Thoracic aorta (tissue), 2 donors: ENCODE measurements around the gene ZNF436. TPM values are rescaled to one million over a fixed set of nuclear protein-coding genes. Genes with fewer than 3 reads are reported as not detected.
A peak's percentile ranks its signal among the peaks of the same experiment; 100 is the strongest.
"Not testable (repeated sequence)": the region's sequence is repeated elsewhere in the genome, so short reads cannot be mapped to it uniquely, and the experiment has no call there.

ENCODE experiments used
- ATAC-seq: fragments of 150-250 bp; one replicate; pipeline ENCODE4 v1.8.0; 2017; ENCODE audit warnings: low read depth; ENCODE audit not compliant: insufficient number of reproducible peaks, low FRiP score
- DNase-seq: peaks from one replicate; pipeline ENCODE4 v3.0.0-alpha.2; 2020; ENCODE audit warnings: low spot score
- H3K27ac ChIP-seq, 2 donors: fragments of 200-600 bp; sonication (generic); 1 replicate in 1 of 2; 2 replicates in 1 of 2; pipeline ENCODE4 v1.5.1; 2016; ENCODE audit warnings: mild to moderate bottlenecking in 2 of 2, moderate library complexity in 2 of 2
- H3K27me3 ChIP-seq: fragments of 200-600 bp; sonication (generic); replicated peaks from 2 replicates; pipeline ENCODE4 v1.6.0; 2016; ENCODE audit warnings: mild to moderate bottlenecking; ENCODE audit not compliant: insufficient read depth
- H3K36me3 ChIP-seq: fragments of 200-600 bp; sonication (generic); one replicate; pipeline ENCODE4 v1.5.1; 2016
- H3K4me1 ChIP-seq, 2 donors: fragments of 200-600 bp; sonication (generic); 1 replicate in 1 of 2; 2 replicates in 1 of 2; pipeline versions ENCODE4 v1.5.1 to v1.6.0; 2016; ENCODE audit warnings: low read depth in 2 of 2, mild to moderate bottlenecking in 1 of 2; ENCODE audit not compliant: control insufficient read depth in 1 of 2
- H3K4me3 ChIP-seq: fragments of 200-600 bp; sonication (generic); 2 replicates; pipeline ENCODE4 v1.5.1; 2016; ENCODE audit warnings: mild to moderate bottlenecking
- H3K9me3 ChIP-seq: fragments of 200-600 bp; sonication (generic); 2 replicates; pipeline ENCODE4 v1.5.1; 2016
- total RNA-seq, 2 donors: library from RNA; depleted of rRNA; stranded (reverse); fragments of >200 nt; gene quantifications; one replicate each; pipeline versions ENCODE4 v1.1.0 to v1.2.3, GENCODE V29; 2016
- TF ChIP-seq, protein P1 (sequence below): fragments of 200-600 bp; sonication (generic); IDR thresholded peaks from one replicate; pipeline ENCODE4 v1.5.1; 2019; ENCODE audit warnings: antibody characterized with exemption

The ZNF436 gene
- total RNA-seq, 2 donors from 2014 or later, result 9.3 to 17.6 TPM

- Histone ChIP-seq H3K27ac (peak overlapping the region; percentile 57 to 74), H3K27me3 (no peaks in the 10 kb centered on the region), H3K36me3 (no peaks in the 10 kb centered on the region), H3K9me3 (no peaks in the 10 kb centered on the region), H3K4me3 (no peak overlapping the region), H3K4me1 (peaks cover 9 to 27% of the 10 kb centered on the region in 2 donors)
- DNase-seq (no peak), ATAC-seq (peak; percentile 32)
- TF ChIP-seq, protein P1, sequence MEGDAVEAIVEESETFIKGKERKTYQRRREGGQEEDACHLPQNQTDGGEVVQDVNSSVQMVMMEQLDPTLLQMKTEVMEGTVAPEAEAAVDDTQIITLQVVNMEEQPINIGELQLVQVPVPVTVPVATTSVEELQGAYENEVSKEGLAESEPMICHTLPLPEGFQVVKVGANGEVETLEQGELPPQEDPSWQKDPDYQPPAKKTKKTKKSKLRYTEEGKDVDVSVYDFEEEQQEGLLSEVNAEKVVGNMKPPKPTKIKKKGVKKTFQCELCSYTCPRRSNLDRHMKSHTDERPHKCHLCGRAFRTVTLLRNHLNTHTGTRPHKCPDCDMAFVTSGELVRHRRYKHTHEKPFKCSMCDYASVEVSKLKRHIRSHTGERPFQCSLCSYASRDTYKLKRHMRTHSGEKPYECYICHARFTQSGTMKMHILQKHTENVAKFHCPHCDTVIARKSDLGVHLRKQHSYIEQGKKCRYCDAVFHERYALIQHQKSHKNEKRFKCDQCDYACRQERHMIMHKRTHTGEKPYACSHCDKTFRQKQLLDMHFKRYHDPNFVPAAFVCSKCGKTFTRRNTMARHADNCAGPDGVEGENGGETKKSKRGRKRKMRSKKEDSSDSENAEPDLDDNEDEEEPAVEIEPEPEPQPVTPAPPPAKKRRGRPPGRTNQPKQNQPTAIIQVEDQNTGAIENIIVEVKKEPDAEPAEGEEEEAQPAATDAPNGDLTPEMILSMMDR, result no peak
These were observed 7.5 kb upstream of the ZNF436 start for GRCh38 chr1:23376890-23377811.

GRCh38 chr1:23374079-23374735 lies 4.6 kb upstream of the ZNF436 start:
- not testable (repeated sequence) for H3K9me3 ChIP-seq, H3K4me3 ChIP-seq, H3K36me3 ChIP-seq, H3K27me3 ChIP-seq, ATAC-seq, DNase-seq, H3K27ac ChIP-seq
- peaks cover 22 to 49% of the 10 kb centered on the region in 2 donors for H3K4me1 ChIP-seq

DNA sequence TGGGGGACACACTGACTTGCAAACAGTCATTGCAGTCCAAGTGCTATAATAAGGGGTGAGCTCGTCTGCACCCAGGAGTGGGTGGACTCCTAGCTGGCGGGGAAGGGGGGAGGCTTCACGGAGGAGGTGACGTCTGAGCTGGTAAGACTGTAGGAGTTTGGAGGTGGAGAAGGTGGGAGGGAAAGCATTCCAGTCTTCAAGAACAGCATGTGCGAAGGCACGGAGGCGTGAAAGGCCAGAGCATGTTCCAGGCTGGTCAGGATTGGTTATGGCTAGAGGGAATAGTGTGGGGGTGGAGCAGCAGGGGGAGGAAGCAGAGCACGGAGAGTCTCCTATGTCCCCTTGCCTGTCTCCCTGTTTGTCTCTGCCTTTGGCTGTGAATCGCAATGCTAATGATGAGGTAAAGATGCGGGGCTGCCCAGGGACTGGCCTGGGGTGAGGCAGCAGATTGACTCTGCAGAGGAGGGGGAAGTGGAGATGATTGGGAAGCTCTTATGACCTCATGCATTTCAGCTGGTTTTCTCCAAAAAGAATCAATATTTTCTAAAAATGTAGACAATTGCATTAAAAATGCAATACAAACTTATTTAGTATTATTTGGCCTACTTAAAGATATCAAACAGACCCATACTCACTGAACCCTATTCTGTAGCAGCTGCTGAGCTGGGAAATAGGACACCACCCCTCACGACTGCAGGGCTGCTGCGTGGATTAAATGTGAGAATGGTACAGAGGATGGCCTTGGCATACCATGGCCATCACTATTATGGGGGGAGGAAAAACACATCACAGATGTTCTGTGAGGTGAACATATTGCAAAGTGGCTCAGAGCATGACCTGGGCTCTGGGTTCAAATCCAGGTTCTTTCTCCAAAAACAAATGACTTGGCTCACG lies 2.6 kb upstream of the ZNF436 start:
- no peak for DNase-seq
- no peaks in the 10 kb centered on the region for H3K36me3 ChIP-seq
- no peak overlapping the region for H3K4me3 ChIP-seq
- TF ChIP-seq, protein P1, result no peak
- no peaks in the 10 kb centered on the region for H3K9me3 ChIP-seq
- no peak overlapping the region for H3K27ac ChIP-seq
- H3K4me1 ChIP-seq, result peaks cover 19 to 36% of the 10 kb centered on the region in 2 donors
- no peak for ATAC-seq
- no peaks in the 10 kb centered on the region for H3K27me3 ChIP-seq

GRCh38 chr1:23370709-23371584 lies 1.3 kb upstream of the ZNF436 start:
- Histone ChIP-seq H3K4me3 (peak overlapping the region; percentile 91), H3K27me3 (no peaks in the 10 kb centered on the region), H3K36me3 (no peaks in the 10 kb centered on the region), H3K4me1 (peaks cover 14 to 38% of the 10 kb centered on the region in 2 donors), H3K9me3 (no peaks in the 10 kb centered on the region), H3K27ac (peak overlapping the region; percentile 34 to 98)
- ATAC-seq, result no peak
- no peak for DNase-seq
- TF ChIP-seq, protein P1, result no peak

DNA sequence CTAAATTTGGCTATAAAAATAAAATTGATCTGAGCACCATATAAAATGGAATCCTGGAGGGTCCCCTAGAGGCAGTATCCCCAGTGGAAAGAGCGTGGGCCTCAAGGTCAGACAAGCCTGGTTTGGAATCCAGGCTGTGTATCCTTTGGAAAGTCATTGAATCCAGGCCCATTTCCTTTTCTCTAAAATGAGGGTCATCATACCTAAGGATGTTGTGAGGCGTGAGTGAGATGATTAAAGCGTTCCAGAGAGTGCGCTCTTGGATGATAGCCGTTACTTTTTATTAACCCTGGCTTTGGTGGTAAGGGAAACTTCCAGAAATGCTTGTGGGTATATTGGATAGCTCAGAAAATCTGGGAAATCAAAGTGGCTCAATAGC lies 683 bp upstream of the ZNF436 start:
- Histone ChIP-seq H3K4me1 (peaks cover 14 to 39% of the 10 kb centered on the region in 2 donors), H3K27me3 (no peaks in the 10 kb centered on the region), H3K27ac (peak overlapping the region; percentile 98 to 99), H3K4me3 (peak overlapping the region; percentile 91), H3K36me3 (no peaks in the 10 kb centered on the region), H3K9me3 (no peaks in the 10 kb centered on the region)
- ATAC-seq (no peak), DNase-seq (no peak)
- TF ChIP-seq, protein P1, result no peak
